Parathyroid adenoma (tissue), 2 donors: ENCODE data around the gene GMNN.

Experiments used
- H2AFZ ChIP-seq: fragments of 300-600 bp; sonication (generic); one replicate; pipeline ENCODE4 v1.7.0; 2017; ENCODE audit warnings: antibody characterized with exemption, mild to moderate bottlenecking
- H3K27ac ChIP-seq: fragments of 300-600 bp; sonication (generic); one replicate; pipeline ENCODE4 v1.7.0; 2017
- H3K27me3 ChIP-seq: fragments of 300-600 bp; sonication (generic); one replicate; pipeline ENCODE4 v1.7.0; 2017; ENCODE audit warnings: low read length; ENCODE audit not compliant: control insufficient read depth, insufficient read depth
- H3K36me3 ChIP-seq: fragments of 300-600 bp; sonication (generic); one replicate; pipeline ENCODE4 v1.7.0; 2017; ENCODE audit warnings: low read length; ENCODE audit not compliant: control insufficient read depth, insufficient read depth
- H3K4me1 ChIP-seq: fragments of 300-600 bp; sonication (generic); one replicate; pipeline ENCODE4 v1.7.0; 2017; ENCODE audit warnings: control low read depth
- H3K4me2 ChIP-seq: fragments of 300-600 bp; sonication (generic); one replicate; pipeline ENCODE4 v1.7.0; 2017; ENCODE audit warnings: low read length
- H3K4me3 ChIP-seq: fragments of 300-600 bp; sonication (generic); one replicate; pipeline ENCODE4 v1.7.0; 2017; ENCODE audit warnings: low read depth, low read length
- H3K79me2 ChIP-seq: fragments of 300-600 bp; sonication (generic); one replicate; pipeline ENCODE4 v1.7.0; 2017; ENCODE audit warnings: control low read depth
- H3K9ac ChIP-seq: fragments of 300-600 bp; sonication (generic); one replicate; pipeline ENCODE4 v1.7.0; 2017; ENCODE audit warnings: mild to moderate bottlenecking
- H3K9me3 ChIP-seq: fragments of 300-600 bp; sonication (generic); one replicate; pipeline ENCODE4 v1.7.0; 2017; ENCODE audit warnings: low read length; ENCODE audit not compliant: control insufficient read depth
- CTCF ChIP-seq: fragments of 300-600 bp; sonication (generic); IDR thresholded peaks from one replicate; pipeline ENCODE4 v1.7.0; 2017; ENCODE audit warnings: antibody characterized with exemption, mild to moderate bottlenecking
- donor health status: primary hyperparathyroidism.

GMNN gene

GRCh38 chr6:24740861-24741260, 33.9 kb upstream of the GMNN start:
- no peak for TF ChIP-seq CTCF
- no peaks in the 10 kb centered on the region for H3K4me1 ChIP-seq

DNA sequence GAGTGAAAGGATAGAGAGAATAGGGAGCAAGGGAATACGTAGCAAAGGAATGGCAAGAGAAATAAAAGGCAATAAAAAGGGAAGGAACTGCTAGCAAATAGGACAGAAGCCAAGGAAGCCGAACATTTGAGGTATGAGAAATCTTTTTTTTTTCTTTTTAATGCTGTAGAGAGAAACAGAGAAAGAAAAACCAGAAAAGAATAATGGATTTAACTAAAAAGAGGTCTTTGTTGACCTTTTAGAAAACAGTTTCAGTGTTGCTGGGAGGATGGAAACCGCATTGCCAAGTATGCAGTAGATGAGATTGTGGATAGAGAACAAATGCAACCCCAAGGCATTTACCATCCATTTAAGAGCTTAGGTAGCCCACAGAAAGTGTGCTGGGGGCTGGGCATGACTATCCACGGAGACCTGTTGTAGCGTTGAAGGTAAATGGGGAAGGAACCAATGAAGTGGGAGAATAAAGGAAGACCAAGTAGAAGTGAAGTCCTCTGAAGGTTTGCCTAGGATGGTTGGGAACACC, 32.5 kb upstream of the GMNN start:
- H3K4me2 ChIP-seq: no peak overlapping the region
- H3K4me1 ChIP-seq: no peaks in the 10 kb centered on the region
- H3K27me3 ChIP-seq: no peaks in the 10 kb centered on the region
- no peak for TF ChIP-seq CTCF
- peaks cover 3% of the 10 kb centered on the region for H3K9me3 ChIP-seq
- H2AFZ ChIP-seq: no peak overlapping the region
- no peaks in the 10 kb centered on the region for H3K79me2 ChIP-seq
- H3K27ac ChIP-seq: no peak overlapping the region
- H3K36me3 ChIP-seq: no peaks in the 10 kb centered on the region
- no peak overlapping the region for H3K9ac ChIP-seq
- H3K4me3 ChIP-seq: no peak overlapping the region

More at GRCh38 chr6:24740861-24741260, 33.9 kb upstream of the GMNN start:
- H3K79me2 ChIP-seq: no peaks in the 10 kb centered on the region
- H2AFZ ChIP-seq: no peak overlapping the region
- H3K27ac ChIP-seq: no peak overlapping the region
- H3K9ac ChIP-seq: no peak overlapping the region
- H3K36me3 ChIP-seq: no peaks in the 10 kb centered on the region
- H3K4me3 ChIP-seq: no peak overlapping the region
- no peak overlapping the region for H3K4me2 ChIP-seq
- H3K27me3 ChIP-seq: no peaks in the 10 kb centered on the region
- peaks cover 3% of the 10 kb centered on the region for H3K9me3 ChIP-seq

DNA sequence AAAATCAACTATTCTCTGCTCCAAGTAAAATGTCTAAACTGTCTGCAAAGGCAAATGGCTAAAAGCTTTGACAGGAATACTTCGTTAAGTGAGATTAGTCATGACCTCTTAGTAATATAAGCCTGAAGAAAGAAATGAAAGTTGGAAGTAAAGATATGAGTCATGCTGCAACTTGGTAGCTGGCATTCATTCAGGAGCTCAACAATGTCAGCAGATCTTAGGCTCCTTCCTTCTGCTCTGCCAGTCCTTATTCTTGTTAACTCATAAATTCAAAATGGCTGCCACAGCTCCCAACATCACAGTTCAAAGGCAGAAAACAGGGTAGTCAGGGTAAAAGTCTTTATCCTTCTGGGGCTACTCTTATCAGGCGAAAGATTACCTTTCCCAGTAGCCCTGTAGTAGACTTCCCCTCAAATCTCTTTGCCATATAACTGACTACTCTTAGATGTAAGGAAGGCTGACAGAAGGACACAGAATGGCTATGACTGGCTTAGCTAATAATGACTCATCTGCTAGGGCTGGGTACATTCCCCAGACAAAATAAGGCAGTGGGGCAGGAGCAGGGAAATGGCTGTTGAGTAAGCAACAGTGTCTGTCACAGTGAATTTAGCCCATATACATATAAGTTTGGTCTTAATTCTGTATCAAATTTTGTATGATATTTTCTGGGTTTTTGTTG, 31.3 kb upstream of the GMNN start:
- Histone ChIP-seq H3K4me3 (no peak overlapping the region), H3K4me1 (no peaks in the 10 kb centered on the region), H3K9me3 (peaks cover 3% of the 10 kb centered on the region), H3K4me2 (no peak overlapping the region), H2AFZ (no peak overlapping the region), H3K79me2 (no peaks in the 10 kb centered on the region), H3K9ac (no peak overlapping the region), H3K27me3 (no peaks in the 10 kb centered on the region), H3K36me3 (no peaks in the 10 kb centered on the region), H3K27ac (no peak overlapping the region)
- no peak for TF ChIP-seq CTCF

DNA sequence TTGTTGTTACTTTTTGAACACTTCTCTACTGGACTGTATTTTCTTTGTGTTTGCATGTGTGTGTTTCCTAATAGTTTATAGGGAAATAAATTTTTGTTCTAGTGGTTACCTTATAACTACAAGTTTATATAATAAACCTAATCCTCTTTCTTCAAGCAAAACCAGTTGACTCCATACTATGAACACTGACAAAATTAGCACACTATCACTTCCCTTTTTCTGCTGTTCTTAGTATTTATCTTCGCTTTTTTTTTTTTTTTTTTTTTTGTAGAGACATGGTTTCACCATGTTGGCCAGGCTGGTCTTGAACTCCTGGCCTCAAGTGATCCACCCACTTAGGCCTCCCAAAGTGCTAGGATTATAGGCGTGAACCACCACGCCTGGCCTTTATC, 30.8 kb upstream of the GMNN start:
- Histone ChIP-seq H3K36me3 (no peaks in the 10 kb centered on the region), H3K4me1 (no peaks in the 10 kb centered on the region), H3K27me3 (no peaks in the 10 kb centered on the region), H3K9me3 (peaks cover 3% of the 10 kb centered on the region), H3K4me3 (no peak overlapping the region), H3K9ac (no peak overlapping the region), H3K4me2 (no peak overlapping the region), H3K27ac (no peak overlapping the region), H3K79me2 (no peaks in the 10 kb centered on the region), H2AFZ (no peak overlapping the region)
- TF ChIP-seq CTCF: no peak

DNA sequence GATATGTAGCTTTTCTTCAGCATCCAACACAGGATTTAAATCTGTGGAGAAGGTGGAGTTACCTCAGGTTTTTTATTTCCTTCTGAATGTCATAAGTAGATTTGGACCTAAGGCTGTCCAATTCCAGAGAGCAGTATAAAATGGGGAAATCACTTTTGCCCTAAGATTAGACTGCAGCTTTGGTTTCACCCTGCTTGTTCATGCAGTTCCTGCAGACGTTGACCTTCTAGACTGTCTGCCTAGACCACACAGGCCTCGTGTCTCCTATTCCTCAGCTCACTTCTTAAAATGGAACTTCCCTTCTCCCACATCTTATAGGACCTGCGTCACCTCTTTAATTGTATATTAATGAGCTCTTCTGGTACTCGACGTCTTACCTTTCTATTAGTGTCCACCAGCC, 29.8 kb upstream of the GMNN start:
- no peak for TF ChIP-seq CTCF
- Histone ChIP-seq H3K9ac (no peak overlapping the region), H3K4me3 (no peak overlapping the region), H3K27me3 (no peaks in the 10 kb centered on the region), H3K36me3 (no peaks in the 10 kb centered on the region), H3K4me1 (no peaks in the 10 kb centered on the region), H3K27ac (no peak overlapping the region), H3K79me2 (no peaks in the 10 kb centered on the region), H3K9me3 (peaks cover 3% of the 10 kb centered on the region), H2AFZ (no peak overlapping the region), H3K4me2 (no peak overlapping the region)
